Prostate gland (tissue), 2 donors: ENCODE results near the gene TSPAN11.

ENCODE experiments used
- POLR2A ChIP-seq: fragments of 450-650 bp; IDR thresholded peaks from one replicate; pipeline ENCODE4 v1.6.1; 2016; ENCODE audit warnings: antibody characterized with exemption, mild to moderate bottlenecking
- POLR2AphosphoS5 ChIP-seq: sonication (generic); formaldehyde crosslinking; IDR thresholded peaks from one replicate; pipeline ENCODE4 v1.6.1; 2017; ENCODE audit warnings: antibody characterized with exemption
- TF ChIP-seq, protein P1 (sequence below), 4 experiments: fragments of 200-600 bp in 2 of 4; fragments of 450-650 bp in 2 of 4; sonication (generic) in 2 of 4; IDR thresholded peaks; 1 replicate in 3 of 4; 2 replicates in 1 of 4; pipeline ENCODE4 v1.5.1; 2016 to 2019; ENCODE audit warnings: antibody characterized with exemption in 4 of 4, mild to moderate bottlenecking in 2 of 4, moderate library complexity in 2 of 4

DNA sequence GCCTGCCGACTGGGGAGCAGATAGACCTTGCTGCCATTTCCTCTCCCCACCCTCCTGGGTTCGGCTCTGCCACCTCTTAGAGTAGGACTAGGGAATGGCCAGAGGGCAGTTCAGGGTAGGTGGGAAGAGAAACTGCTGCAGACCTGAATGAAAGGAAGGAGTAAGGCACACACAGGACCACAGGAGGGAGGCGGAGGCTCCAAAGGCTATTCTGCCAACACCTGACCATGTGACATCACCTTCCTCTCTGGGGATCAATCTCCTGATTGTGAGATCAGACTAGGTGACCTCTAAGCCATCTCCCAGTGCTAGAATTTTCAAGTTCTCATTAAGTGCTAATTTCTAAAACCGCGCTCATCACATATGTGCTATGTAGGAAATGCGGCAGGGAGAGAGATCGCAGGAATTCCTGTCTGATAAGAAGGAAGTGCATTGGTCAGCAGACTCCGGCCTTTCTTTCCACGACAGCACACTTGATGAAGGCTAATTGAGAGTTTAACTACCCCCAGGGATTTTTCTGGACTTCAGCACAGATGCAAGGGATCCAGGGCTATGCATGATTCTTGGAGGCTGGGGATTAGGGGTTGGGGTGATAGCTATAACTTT is 11.5 kb upstream of the TSPAN11 start:
- TF ChIP-seq POLR2AphosphoS5 (no peak), POLR2A (no peak)
- TF ChIP-seq, protein P1, sequence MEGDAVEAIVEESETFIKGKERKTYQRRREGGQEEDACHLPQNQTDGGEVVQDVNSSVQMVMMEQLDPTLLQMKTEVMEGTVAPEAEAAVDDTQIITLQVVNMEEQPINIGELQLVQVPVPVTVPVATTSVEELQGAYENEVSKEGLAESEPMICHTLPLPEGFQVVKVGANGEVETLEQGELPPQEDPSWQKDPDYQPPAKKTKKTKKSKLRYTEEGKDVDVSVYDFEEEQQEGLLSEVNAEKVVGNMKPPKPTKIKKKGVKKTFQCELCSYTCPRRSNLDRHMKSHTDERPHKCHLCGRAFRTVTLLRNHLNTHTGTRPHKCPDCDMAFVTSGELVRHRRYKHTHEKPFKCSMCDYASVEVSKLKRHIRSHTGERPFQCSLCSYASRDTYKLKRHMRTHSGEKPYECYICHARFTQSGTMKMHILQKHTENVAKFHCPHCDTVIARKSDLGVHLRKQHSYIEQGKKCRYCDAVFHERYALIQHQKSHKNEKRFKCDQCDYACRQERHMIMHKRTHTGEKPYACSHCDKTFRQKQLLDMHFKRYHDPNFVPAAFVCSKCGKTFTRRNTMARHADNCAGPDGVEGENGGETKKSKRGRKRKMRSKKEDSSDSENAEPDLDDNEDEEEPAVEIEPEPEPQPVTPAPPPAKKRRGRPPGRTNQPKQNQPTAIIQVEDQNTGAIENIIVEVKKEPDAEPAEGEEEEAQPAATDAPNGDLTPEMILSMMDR (IDR thresholded peaks at IDR 0.05) = no peak
